Cardiac muscle cell (in vitro differentiated cells and primary cell): ENCODE data around the gene PLD1. TPM values are rescaled to one million over a fixed set of nuclear protein-coding genes. Genes with fewer than 3 reads are reported as not detected.
A peak's percentile ranks its signal among the peaks of the same experiment; 100 is the strongest.

ENCODE experiments used
- DNase-seq, 2 donors: peaks; one replicate each; pipeline versions ENCODE4 v3.0.0 to v3.0.0-alpha.2; 2010 to 2017; ENCODE audit warnings: low read depth in 1 of 2, low spot score in 1 of 2
- H3K27ac ChIP-seq: fragments of 200-600 bp; sonication (generic); 2 replicates; pipeline ENCODE4 v1.5.1; 2016
- H3K27me3 ChIP-seq: fragments of 200-600 bp; sonication (generic); 2 replicates; pipeline ENCODE4 v1.6.0; 2016; ENCODE audit warnings: control low read depth
- H3K36me3 ChIP-seq: fragments of 200-600 bp; sonication (generic); 2 replicates; pipeline ENCODE4 v1.5.1; 2016; ENCODE audit warnings: control low read depth
- H3K4me1 ChIP-seq: fragments of 200-600 bp; sonication (generic); 2 replicates; pipeline ENCODE4 v1.8.1; 2017; ENCODE audit warnings: low read depth, mild to moderate bottlenecking, mixed run types
- H3K4me3 ChIP-seq: fragments of 200-600 bp; sonication (generic); 2 replicates; pipeline ENCODE4 v1.5.1; 2016; ENCODE audit warnings: mild to moderate bottlenecking
- H3K9me3 ChIP-seq: fragments of 200-600 bp; sonication (generic); 2 replicates; pipeline ENCODE4 v1.5.1; 2017; ENCODE audit warnings: low read depth, mild to moderate bottlenecking, control low read depth
- polyA plus RNA-seq: library from polyadenylated mRNA; unstranded; fragments of >200 nt; fragmentation: Nextera tagmentation; extraction: Ambion mirVana; gene quantifications from 2 replicates; pipeline ENCODE4 v1.2.1, GENCODE V29; 2016
- total RNA-seq: library from RNA; depleted of rRNA; stranded (reverse); fragments of >200 nt; gene quantifications from 2 replicates; pipeline ENCODE4 v1.2.3, GENCODE V29; 2016
- TF ChIP-seq, protein P1 (sequence below): IDR thresholded peaks from 2 replicates; pipeline ENCODE4 v1.5.1; 2012; ENCODE audit warnings: low read depth, mild to moderate bottlenecking, low read length

The PLD1 gene
- total and polyA plus RNA-seq, 2 experiments from 2014 or later, result 18.3 to 35.1 TPM

DNA sequence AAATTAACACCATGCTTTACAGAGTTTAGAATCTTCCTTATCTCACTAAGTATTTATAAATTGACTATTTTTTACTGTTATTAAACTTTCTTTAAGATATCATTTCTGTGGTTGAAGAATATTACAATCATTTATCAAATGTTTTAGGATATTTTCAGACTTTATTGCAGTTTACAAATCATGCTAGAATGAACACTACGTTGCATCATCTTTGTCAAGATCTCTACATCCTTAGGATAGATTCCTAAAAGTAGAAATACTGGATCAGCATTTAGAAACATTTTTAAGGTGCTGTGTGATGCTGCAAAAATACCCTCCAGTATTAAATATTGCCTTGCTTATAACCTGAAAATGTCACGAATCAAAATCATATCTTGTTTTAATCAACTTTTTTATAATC, 2.5 kb upstream of the PLD1 start:
- no peaks in the 10 kb centered on the region for H3K36me3 ChIP-seq
- TF ChIP-seq, protein P1, sequence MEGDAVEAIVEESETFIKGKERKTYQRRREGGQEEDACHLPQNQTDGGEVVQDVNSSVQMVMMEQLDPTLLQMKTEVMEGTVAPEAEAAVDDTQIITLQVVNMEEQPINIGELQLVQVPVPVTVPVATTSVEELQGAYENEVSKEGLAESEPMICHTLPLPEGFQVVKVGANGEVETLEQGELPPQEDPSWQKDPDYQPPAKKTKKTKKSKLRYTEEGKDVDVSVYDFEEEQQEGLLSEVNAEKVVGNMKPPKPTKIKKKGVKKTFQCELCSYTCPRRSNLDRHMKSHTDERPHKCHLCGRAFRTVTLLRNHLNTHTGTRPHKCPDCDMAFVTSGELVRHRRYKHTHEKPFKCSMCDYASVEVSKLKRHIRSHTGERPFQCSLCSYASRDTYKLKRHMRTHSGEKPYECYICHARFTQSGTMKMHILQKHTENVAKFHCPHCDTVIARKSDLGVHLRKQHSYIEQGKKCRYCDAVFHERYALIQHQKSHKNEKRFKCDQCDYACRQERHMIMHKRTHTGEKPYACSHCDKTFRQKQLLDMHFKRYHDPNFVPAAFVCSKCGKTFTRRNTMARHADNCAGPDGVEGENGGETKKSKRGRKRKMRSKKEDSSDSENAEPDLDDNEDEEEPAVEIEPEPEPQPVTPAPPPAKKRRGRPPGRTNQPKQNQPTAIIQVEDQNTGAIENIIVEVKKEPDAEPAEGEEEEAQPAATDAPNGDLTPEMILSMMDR, result no peak
- H3K4me1 ChIP-seq, result peaks cover 5% of the 10 kb centered on the region
- H3K27me3 ChIP-seq, result no peaks in the 10 kb centered on the region
- H3K4me3 ChIP-seq, result no peak overlapping the region
- no peaks in the 10 kb centered on the region for H3K9me3 ChIP-seq
- no peak for DNase-seq
- no peak overlapping the region for H3K27ac ChIP-seq

DNA sequence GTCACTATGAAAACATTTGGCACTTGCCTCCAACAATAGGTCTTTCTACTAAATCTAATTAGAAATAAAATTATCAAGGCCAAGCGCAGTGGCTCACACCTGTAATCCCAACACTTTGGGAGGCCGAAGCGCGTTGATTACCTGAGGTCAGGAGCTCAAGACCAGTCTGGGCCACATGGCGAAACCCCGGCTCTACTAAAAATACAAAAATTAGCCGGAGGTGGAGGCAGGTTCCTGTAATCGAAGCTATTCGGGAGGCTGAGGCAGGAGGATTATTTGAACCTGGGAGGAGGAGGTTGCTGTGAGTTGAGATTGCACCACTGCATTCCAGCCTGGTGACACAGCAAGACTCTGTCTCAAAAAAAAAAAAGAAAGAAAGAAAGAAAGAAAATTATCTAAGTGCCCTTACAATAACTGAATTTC, 1.6 kb upstream of the PLD1 start:
- H3K27ac ChIP-seq, result no peak overlapping the region

DNA sequence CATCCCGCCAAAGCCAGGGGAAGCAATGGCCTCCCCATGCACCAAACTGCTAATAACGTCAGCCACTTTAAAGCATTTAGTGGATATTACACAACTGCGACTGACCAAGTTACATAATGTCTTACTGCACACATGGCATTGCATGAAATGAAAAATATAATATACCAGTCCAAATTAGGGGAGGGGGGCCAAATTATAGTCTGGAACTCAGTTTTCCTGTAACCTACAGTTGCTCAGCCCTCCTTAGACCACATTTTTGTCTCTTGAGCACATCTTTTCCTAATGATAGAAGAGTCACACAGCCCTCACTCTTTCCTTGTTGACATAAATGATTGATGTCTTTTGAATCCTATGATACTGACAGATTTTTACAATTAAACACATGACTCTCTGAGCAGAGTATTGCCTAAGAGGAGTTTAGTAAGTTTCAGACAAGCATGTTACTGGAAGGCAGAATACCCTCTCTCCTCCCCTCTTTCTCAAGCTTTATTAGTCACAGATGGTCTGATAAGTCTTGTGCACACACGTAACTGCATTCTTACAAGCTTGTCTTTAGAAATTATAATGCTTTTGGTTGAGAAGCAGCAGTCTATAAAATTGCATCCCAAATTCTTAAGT, 1.1 kb upstream of the PLD1 start:
- no peak overlapping the region for H3K4me3 ChIP-seq
- TF ChIP-seq, protein P1, result no peak
- peaks cover 5% of the 10 kb centered on the region for H3K4me1 ChIP-seq
- no peaks in the 10 kb centered on the region for H3K9me3 ChIP-seq
- no peak overlapping the region for H3K27ac ChIP-seq
- H3K27me3 ChIP-seq, result no peaks in the 10 kb centered on the region
- H3K36me3 ChIP-seq, result no peaks in the 10 kb centered on the region
- DNase-seq, result peak in 1 of 2 donors; percentile 97

More for the DNA sequence above, 1.6 kb upstream of the PLD1 start:
- H3K36me3 ChIP-seq, result no peaks in the 10 kb centered on the region
- H3K4me1 ChIP-seq, result peaks cover 5% of the 10 kb centered on the region
- no peaks in the 10 kb centered on the region for H3K27me3 ChIP-seq
- TF ChIP-seq, protein P1, result no peak
- H3K9me3 ChIP-seq, result no peaks in the 10 kb centered on the region
- DNase-seq, result peak in 1 of 2 donors; percentile 81
- H3K4me3 ChIP-seq, result no peak overlapping the region

DNA sequence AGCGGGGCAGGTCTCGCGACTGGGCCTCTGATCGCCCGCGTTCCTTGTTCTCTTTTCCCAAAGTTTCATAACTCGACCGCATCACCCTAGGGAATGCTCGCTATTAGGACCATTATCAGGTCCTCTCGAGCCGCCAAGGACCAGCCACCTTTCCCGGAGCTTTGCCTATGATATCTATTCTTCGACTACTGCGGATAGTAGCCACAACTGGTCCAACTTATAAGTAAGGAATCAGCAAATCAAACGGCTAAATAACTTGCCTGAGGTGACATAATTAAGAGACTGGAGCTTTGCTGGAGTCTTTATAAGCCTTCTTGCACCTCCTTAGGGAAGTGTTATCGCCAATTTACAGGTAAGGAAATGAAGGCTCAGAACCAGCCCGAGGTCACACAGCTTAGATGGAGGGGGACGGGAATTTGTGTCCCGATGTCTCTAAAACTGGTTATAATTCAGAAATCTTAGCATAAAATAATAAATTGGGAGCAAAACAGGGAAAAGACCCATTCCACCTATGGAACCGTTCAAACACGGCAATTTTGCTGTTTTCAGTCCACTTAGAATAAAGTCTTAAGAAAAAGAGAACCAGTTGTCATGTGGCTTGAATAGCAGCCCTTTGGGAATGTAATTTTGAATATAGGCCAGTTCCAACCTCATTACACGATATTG, 479 bp upstream of the PLD1 start:
- DNase-seq, result no peak
- Histone ChIP-seq H3K27me3 (no peaks in the 10 kb centered on the region), H3K4me1 (peaks cover 5% of the 10 kb centered on the region), H3K36me3 (no peaks in the 10 kb centered on the region), H3K4me3 (peak overlapping the region; percentile 46), H3K27ac (peak overlapping the region; percentile 87), H3K9me3 (no peaks in the 10 kb centered on the region)
- TF ChIP-seq, protein P1, result no peak

DNA sequence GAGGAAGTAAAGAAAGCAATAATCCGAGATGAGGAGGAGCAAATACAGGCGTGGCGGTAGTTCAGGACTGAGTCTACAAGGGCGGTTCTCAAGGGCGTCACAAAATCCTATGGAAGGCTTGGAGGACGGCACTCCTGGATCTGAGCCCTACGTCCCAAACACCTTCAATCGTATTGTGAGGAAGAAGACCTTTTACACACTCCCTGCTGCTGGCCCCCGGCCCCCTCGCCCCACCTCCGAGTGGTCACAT, 747 bp downstream of the PLD1 start:
- peak overlapping the region; percentile 87 for H3K27ac ChIP-seq

More for the DNA sequence above, 747 bp downstream of the PLD1 start:
- Histone ChIP-seq H3K36me3 (no peaks in the 10 kb centered on the region), H3K4me3 (peak overlapping the region; percentile 46), H3K27me3 (no peaks in the 10 kb centered on the region), H3K4me1 (peaks cover 5% of the 10 kb centered on the region), H3K9me3 (no peaks in the 10 kb centered on the region)
- TF ChIP-seq, protein P1, result no peak
- DNase-seq, result peak; percentile 45 to 78
